GM10266 (cell line): Measurements from ENCODE around the gene IL16.

Experiments used
- DNase-seq: peaks from one replicate; pipeline ENCODE4 v3.0.0; 2012; ENCODE audit errors: extremely low spot score
- CTCF ChIP-seq: IDR thresholded peaks from 2 replicates; pipeline ENCODE4 v1.5.1; 2012; ENCODE audit warnings: mild to moderate bottlenecking, low read depth; ENCODE audit not compliant: control insufficient read depth, insufficient read depth; ENCODE audit errors: missing control alignments

The IL16 gene

GRCh38 chr15:81196576-81197254 is at the start of gene IL16:
Gene IL16 (plus strand): TSS chr15:81196879. CDS start chr15:81225400, 28,521 bp downstream.
- no peak for DNase-seq
- no peak for TF ChIP-seq CTCF

- no peak for TF ChIP-seq CTCF
- DNase-seq, result no peak
Observed at GRCh38 chr15:81151389-81151788, 45.3 kb upstream of the IL16 start.

GRCh38 chr15:81152339-81152738 is 44.3 kb upstream of the IL16 start:
- DNase-seq, result no peak
- TF ChIP-seq CTCF, result peak; percentile 23

- DNase-seq, result no peak
- TF ChIP-seq CTCF, result no peak
Observed at GRCh38 chr15:81152799-81153198, 43.9 kb upstream of the IL16 start.

GRCh38 chr15:81155375-81156218 is 41.1 kb upstream of the IL16 start:
- peak; percentile 55 for TF ChIP-seq CTCF
- DNase-seq, result peak; percentile 62

GRCh38 chr15:81156324-81156723 is 40.4 kb upstream of the IL16 start:
- TF ChIP-seq CTCF, result no peak

More at GRCh38 chr15:81156324-81156723, 40.4 kb upstream of the IL16 start:
- no peak for DNase-seq
